Peyer's patch (tissue), 4 donors: ENCODE data around the gene CNTRL. TPM values are rescaled to one million over a fixed set of nuclear protein-coding genes. Genes with fewer than 3 reads are reported as not detected.
"Not testable (repeated sequence)": the region's sequence is repeated elsewhere in the genome, so short reads cannot be mapped to it uniquely, and the experiment has no call there.

Source experiments
- DNase-seq, 3 donors: peaks; one replicate each; pipeline ENCODE4 v3.0.0-alpha.2; 2017 to 2019
- H3K27ac ChIP-seq, 4 donors: fragments of 200-600 bp; sonication (generic); one replicate each; pipeline ENCODE4 v1.5.1; 2016 to 2019
- H3K27me3 ChIP-seq, 2 donors: fragments of 200-600 bp; sonication (generic); one replicate each; pipeline ENCODE4 v1.5.1; 2019
- H3K36me3 ChIP-seq, 3 donors: fragments of 200-600 bp; sonication (generic); one replicate each; pipeline ENCODE4 v1.5.1; 2016 to 2019
- H3K4me1 ChIP-seq, 4 donors: fragments of 200-600 bp; sonication (generic); one replicate each; pipeline ENCODE4 v1.5.1; 2016 to 2019
- H3K4me3 ChIP-seq, 4 donors: fragments of 200-600 bp; sonication (generic); 1 replicate in 3 of 4; 2 replicates in 1 of 4; pipeline ENCODE4 v1.5.1; 2016 to 2019; ENCODE audit warnings: mild to moderate bottlenecking in 1 of 4
- H3K9me3 ChIP-seq, 4 donors: fragments of 200-600 bp; sonication (generic); one replicate each; pipeline ENCODE4 v1.5.1; 2016 to 2019; ENCODE audit warnings: mild to moderate bottlenecking in 1 of 4
- CTCF ChIP-seq, 6 experiments: fragments of 450-650 bp in 4 of 6; fragments of 200-600 bp in 2 of 6; sonication (generic) in 1 of 6; IDR thresholded peaks; one replicate each; pipeline ENCODE4 v1.5.1; 2017 to 2019; ENCODE audit warnings: antibody characterized with exemption in 6 of 6, mild to moderate bottlenecking in 3 of 6, moderate library complexity in 1 of 6
- POLR2A ChIP-seq, 2 donors: fragments of 450-650 bp; IDR thresholded peaks; one replicate each; pipeline ENCODE4 v1.5.1; 2017; ENCODE audit warnings: antibody characterized with exemption in 2 of 2, mild to moderate bottlenecking in 2 of 2, moderate library complexity in 2 of 2
- total RNA-seq, 4 donors: library from RNA; depleted of rRNA; stranded (reverse); fragments of >200 nt; gene quantifications; one replicate each; pipeline ENCODE4 v1.1.0, GENCODE V29; 2016

Gene CNTRL
- 100 to 1,000 TPM in 1 of 4 donors, 10 to 100 TPM in 2, 1 to 10 TPM in 1; 5.1 to 113 (median 13.7) TPM for total RNA-seq

- TF ChIP-seq CTCF (IDR thresholded peaks at IDR 0.05) (no peak), POLR2A (IDR thresholded peaks at IDR 0.05) (no peak)
- Histone ChIP-seq H3K9me3 (no peaks in the 10 kb centered on the region), H3K4me1 (peaks cover 0 to 9% (median 2%) of the 10 kb centered on the region in 4 donors), H3K27ac (peak within 1 kb of the TSS; percentile 73 to 91 (median 80)), H3K27me3 (no peaks in the 10 kb centered on the region), H3K36me3 (no peaks in the 10 kb centered on the region), H3K4me3 (peak within 1 kb of the TSS; percentile 61 to 87 (median 74))
- peak; percentile 86 to 94 (median 91) for DNase-seq
Measured at GRCh38 chr9:121074370-121075250, at the start of gene CNTRL. CNTRL (plus strand) TSS chr9:121074955; CDS start chr9:121088327, 13,372 bp downstream.

GRCh38 chr9:121026260-121026691 lies 48.5 kb upstream of the CNTRL start:
- Histone ChIP-seq H3K27me3 (no peaks in the 10 kb centered on the region), H3K36me3 (no peaks in the 10 kb centered on the region), H3K4me3 (no peak overlapping the region), H3K27ac (no peak overlapping the region), H3K4me1 (peaks cover 0 to 4% (median 0%) of the 10 kb centered on the region in 4 donors), H3K9me3 (no peaks in the 10 kb centered on the region)
- TF ChIP-seq CTCF (IDR thresholded peaks at IDR 0.05): no peak
- TF ChIP-seq POLR2A (IDR thresholded peaks at IDR 0.05): no peak
- DNase-seq: no peak

- DNase-seq: peak in 1 of 3 donors; percentile 49
- Histone ChIP-seq H3K4me3 (no peak overlapping the region), H3K9me3 (no peaks in the 10 kb centered on the region), H3K27ac (no peak overlapping the region), H3K36me3 (no peaks in the 10 kb centered on the region), H3K4me1 (peaks cover 0 to 4% (median 0%) of the 10 kb centered on the region in 4 donors), H3K27me3 (no peaks in the 10 kb centered on the region)
- TF ChIP-seq CTCF (IDR thresholded peaks at IDR 0.05) (no peak), POLR2A (IDR thresholded peaks at IDR 0.05) (no peak)
Measured at GRCh38 chr9:121026768-121027167, 48.0 kb upstream of the CNTRL start.

GRCh38 chr9:121028285-121028684 lies 46.5 kb upstream of the CNTRL start:
- not testable (repeated sequence) for H3K36me3 ChIP-seq, H3K4me1 ChIP-seq, DNase-seq, H3K27me3 ChIP-seq, H3K9me3 ChIP-seq, H3K27ac ChIP-seq, H3K4me3 ChIP-seq

- H3K4me3 ChIP-seq: no peak overlapping the region
- TF ChIP-seq CTCF (IDR thresholded peaks at IDR 0.05): no peak
- no peak for TF ChIP-seq POLR2A (IDR thresholded peaks at IDR 0.05)
- H3K27ac ChIP-seq: no peak overlapping the region
- no peaks in the 10 kb centered on the region for H3K27me3 ChIP-seq
- no peaks in the 10 kb centered on the region for H3K36me3 ChIP-seq
- no peaks in the 10 kb centered on the region for H3K9me3 ChIP-seq
- peaks cover 0 to 4% (median 0%) of the 10 kb centered on the region in 4 donors for H3K4me1 ChIP-seq
- DNase-seq: no peak
Measured at GRCh38 chr9:121029469-121029868, 45.3 kb upstream of the CNTRL start.

- TF ChIP-seq POLR2A (IDR thresholded peaks at IDR 0.05): no peak
Measured at GRCh38 chr9:121034529-121034928, 40.2 kb upstream of the CNTRL start.

GRCh38 chr9:121035717-121036116 lies 39.0 kb upstream of the CNTRL start:
- not testable (repeated sequence) for DNase-seq, H3K9me3 ChIP-seq, H3K27me3 ChIP-seq, H3K27ac ChIP-seq, H3K36me3 ChIP-seq, H3K4me1 ChIP-seq, H3K4me3 ChIP-seq

More at GRCh38 chr9:121034529-121034928, 40.2 kb upstream of the CNTRL start:
- no peaks in the 10 kb centered on the region for H3K4me1 ChIP-seq
- no peak overlapping the region for H3K27ac ChIP-seq
- H3K36me3 ChIP-seq: no peaks in the 10 kb centered on the region
- H3K9me3 ChIP-seq: no peaks in the 10 kb centered on the region
- H3K27me3 ChIP-seq: no peaks in the 10 kb centered on the region
- no peak overlapping the region for H3K4me3 ChIP-seq
- DNase-seq: no peak
